Body of pancreas (tissue), 4 donors: ENCODE measurements around the gene KIF6. TPM values are rescaled to one million over a fixed set of nuclear protein-coding genes. Genes with fewer than 3 reads are reported as not detected.

Experiments used
- ATAC-seq: fragments of 150-250 bp; one replicate; pipeline ENCODE4 v1.9.1; 2016
- DNase-seq, 4 donors: peaks; one replicate each; pipeline ENCODE4 v3.0.0-alpha.2; 2019
- H3K27ac ChIP-seq, 4 donors: fragments of 200-600 bp; sonication (generic); 1 replicate in 3 of 4; 2 replicates in 1 of 4; pipeline versions ENCODE4 v1.5.1 to v1.6.1; 2016 to 2019; ENCODE audit warnings: mild to moderate bottlenecking in 1 of 4, mixed read lengths in 1 of 4, moderate library complexity in 1 of 4
- H3K27me3 ChIP-seq, 2 donors: fragments of 200-600 bp; sonication (generic); one replicate each; pipeline ENCODE4 v1.6.0; 2016; ENCODE audit warnings: mild to moderate bottlenecking in 1 of 2
- H3K36me3 ChIP-seq, 2 donors: fragments of 200-600 bp; sonication (generic); replicated peaks in 1 of 2; 2 replicates each; pipeline ENCODE4 v1.5.1; 2016; ENCODE audit warnings: low read depth in 2 of 2; ENCODE audit not compliant: insufficient read depth in 1 of 2
- H3K4me1 ChIP-seq: fragments of 200-600 bp; sonication (generic); one replicate; pipeline ENCODE4 v1.6.0; 2016
- H3K4me3 ChIP-seq, 2 donors: fragments of 200-600 bp; sonication (generic); 1 replicate in 1 of 2; 2 replicates in 1 of 2; pipeline ENCODE4 v1.5.1; 2016 to 2019
- H3K9me3 ChIP-seq, 3 donors: fragments of 200-600 bp; sonication (generic); 1 replicate in 2 of 3; 2 replicates in 1 of 3; pipeline ENCODE4 v1.5.1; 2016
- POLR2A ChIP-seq, 3 donors: fragments of 450-650 bp; IDR thresholded peaks; one replicate each; pipeline ENCODE4 v1.6.1; 2016; ENCODE audit warnings: antibody characterized with exemption in 3 of 3, mild to moderate bottlenecking in 2 of 3
- WGBS, 2 donors: methylation state at CpG; one replicate each; pipeline ENCODE4 v1.1.5; 2017; 5-methylcytosine and 5-hydroxymethylcytosine counted together
- intact Hi-C: fragments of 100-400 bp; cut with DNase I; formaldehyde crosslinking; loops from one replicate; pipeline ENCODE4 v1.15.1; 2023
- total RNA-seq, 2 donors: library from RNA; depleted of rRNA; stranded (reverse); fragments of >200 nt; gene quantifications; one replicate each; pipeline ENCODE4 v1.1.0, GENCODE V29; 2016
- TF ChIP-seq, protein P1 (sequence below), 7 experiments: fragments of 450-650 bp in 4 of 7; fragments of 200-600 bp in 3 of 7; sonication (generic) in 3 of 7; IDR thresholded peaks; one replicate each; pipeline ENCODE4 v1.5.1; 2016 to 2019; ENCODE audit warnings: antibody characterized with exemption in 7 of 7

Gene KIF6
- total RNA-seq, 2 donors from 2014 or later = not detected

DNA sequence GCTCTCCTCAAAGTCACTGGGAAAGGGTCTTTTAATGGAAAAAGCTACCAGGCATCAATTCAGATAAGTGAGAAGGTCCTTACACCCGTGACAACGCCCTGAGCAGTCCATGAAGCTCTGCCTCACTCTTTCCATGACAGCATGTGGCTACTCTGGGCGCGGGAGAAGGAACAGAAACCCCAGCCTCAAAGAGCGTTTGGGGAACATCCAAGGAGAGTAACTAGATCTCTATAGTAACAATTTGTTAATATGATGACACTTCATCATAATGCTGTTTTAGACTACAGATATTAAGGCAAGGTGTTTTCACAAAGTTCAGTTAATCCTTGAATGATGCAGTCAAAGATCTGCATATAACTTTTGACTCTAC, 55.2 kb downstream of the KIF6 start:
- Histone ChIP-seq H3K4me1 (no peaks in the 10 kb centered on the region), H3K9me3 (no peaks in the 10 kb centered on the region), H3K27ac (no peak overlapping the region), H3K27me3 (no peaks in the 10 kb centered on the region), H3K36me3 (no peaks in the 10 kb centered on the region), H3K4me3 (no peak overlapping the region)
- TF ChIP-seq, protein P1, sequence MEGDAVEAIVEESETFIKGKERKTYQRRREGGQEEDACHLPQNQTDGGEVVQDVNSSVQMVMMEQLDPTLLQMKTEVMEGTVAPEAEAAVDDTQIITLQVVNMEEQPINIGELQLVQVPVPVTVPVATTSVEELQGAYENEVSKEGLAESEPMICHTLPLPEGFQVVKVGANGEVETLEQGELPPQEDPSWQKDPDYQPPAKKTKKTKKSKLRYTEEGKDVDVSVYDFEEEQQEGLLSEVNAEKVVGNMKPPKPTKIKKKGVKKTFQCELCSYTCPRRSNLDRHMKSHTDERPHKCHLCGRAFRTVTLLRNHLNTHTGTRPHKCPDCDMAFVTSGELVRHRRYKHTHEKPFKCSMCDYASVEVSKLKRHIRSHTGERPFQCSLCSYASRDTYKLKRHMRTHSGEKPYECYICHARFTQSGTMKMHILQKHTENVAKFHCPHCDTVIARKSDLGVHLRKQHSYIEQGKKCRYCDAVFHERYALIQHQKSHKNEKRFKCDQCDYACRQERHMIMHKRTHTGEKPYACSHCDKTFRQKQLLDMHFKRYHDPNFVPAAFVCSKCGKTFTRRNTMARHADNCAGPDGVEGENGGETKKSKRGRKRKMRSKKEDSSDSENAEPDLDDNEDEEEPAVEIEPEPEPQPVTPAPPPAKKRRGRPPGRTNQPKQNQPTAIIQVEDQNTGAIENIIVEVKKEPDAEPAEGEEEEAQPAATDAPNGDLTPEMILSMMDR (IDR thresholded peaks at IDR 0.05) = no peak
- TF ChIP-seq POLR2A (IDR thresholded peaks at IDR 0.05) = no peak
- intact Hi-C loops = no loop called here
- ATAC-seq (no peak), DNase-seq (no peak)
- 86 to 87% methylated on average over 5 of the region's 5 CpGs for WGBS, 2 donors

DNA sequence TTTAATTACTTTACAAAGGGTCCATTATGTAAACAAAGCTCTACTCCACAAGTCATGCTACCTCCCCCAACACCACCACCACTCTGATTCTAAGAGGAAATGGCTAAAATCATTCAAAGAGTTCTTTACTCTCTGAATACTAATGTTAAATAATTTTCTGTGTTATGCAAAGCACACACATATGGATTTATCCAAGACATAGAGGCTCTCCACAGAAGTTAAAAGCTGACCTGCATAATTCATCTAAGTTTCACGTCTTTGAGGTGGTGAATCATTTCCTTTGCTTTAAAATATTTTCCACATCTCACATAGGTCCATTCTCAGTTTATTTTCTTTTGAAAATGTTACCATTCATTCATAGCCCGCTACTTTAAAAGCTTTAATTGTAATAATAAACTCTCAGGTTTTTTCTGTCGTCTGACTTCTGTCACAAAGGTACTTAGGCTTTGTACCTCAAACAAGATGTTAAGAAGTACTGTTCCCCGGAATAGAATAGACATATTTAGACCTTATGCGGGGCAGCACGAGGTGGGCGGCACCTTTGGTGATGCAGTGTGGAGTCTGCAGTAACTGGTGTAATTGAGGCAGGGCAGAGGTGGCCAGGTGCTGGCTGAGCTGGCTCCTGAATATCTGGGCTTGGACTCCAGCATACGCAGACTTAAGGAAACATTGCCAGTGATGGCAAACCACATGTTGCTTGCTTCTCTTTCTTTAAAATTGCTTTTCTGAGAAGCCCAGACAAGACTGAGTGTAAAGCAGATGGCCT, 55.8 kb downstream of the KIF6 start:
- intact Hi-C loops = no loop called here
- no peak for DNase-seq
- Histone ChIP-seq H3K36me3 (no peaks in the 10 kb centered on the region), H3K27me3 (no peaks in the 10 kb centered on the region), H3K4me3 (no peak overlapping the region), H3K27ac (no peak overlapping the region), H3K9me3 (no peaks in the 10 kb centered on the region), H3K4me1 (no peaks in the 10 kb centered on the region)
- no peak for TF ChIP-seq POLR2A (IDR thresholded peaks at IDR 0.05)
- TF ChIP-seq, protein P1 (IDR thresholded peaks at IDR 0.05) = no peak
- no peak for ATAC-seq
- WGBS, 2 donors = 78 to 84% methylated on average over 7 to 8 of the region's 8 CpGs

DNA sequence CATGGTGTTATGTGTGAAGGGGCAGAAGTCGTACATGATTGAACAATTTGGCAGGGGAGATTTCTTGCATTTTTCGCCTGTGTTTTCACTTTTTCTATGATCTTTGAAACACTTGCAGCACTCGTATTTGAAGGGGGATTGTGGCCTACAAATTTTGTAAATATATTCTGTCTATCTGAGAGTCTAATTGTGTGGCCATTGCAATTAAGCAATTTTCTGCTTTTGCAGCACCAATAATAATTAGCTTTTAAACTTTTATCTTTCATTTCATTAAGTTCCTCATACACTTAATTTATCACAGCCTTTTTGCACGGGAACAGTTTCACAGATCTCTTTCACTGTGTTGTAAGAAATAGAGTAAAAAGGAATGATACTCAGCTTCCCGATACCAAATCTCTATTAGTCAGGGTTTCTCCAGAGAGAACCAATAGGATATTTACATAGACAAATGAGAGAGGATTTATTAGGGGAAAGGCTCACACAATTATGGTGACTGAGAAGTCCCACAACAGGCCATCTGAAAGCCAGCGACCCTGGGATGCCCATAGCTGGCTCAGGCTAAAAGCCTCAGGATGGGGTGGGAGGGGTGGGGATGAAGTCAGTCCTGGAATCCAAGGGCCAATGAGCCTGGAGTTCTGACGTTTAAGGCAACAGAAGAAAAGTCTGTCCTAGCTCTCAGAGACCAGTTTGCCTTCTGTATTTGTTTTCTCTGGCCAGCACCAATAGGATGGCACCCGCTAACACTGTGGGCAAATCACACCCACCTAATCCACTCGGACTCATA, 58.3 kb downstream of the KIF6 start:
- 79 to 83% methylated on average over 9 of the region's 9 CpGs for WGBS, 2 donors
- no peak for ATAC-seq
- intact Hi-C loops = no loop called here

DNA sequence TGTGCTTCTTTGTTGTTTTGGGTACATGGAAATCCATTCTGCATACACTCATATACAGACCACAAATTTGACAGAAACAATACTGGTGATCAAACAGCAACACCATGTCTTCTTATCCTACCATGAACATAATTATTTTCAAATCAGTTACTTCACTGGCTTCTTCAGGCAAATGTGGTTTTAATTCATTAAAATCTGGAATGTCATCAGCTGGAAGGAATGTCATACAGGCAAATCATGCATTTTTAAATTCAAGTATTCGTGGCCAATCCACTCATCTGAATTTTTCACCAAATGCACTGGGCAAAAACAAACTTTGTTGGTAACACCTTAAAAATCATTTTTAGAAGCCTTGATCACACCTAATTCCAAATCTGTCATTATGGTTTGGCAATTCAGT, 59.3 kb downstream of the KIF6 start:
- Histone ChIP-seq H3K36me3 (no peaks in the 10 kb centered on the region), H3K27ac (no peak overlapping the region), H3K4me3 (no peak overlapping the region), H3K27me3 (no peaks in the 10 kb centered on the region), H3K4me1 (no peaks in the 10 kb centered on the region), H3K9me3 (no peaks in the 10 kb centered on the region)
- ATAC-seq (no peak), DNase-seq (no peak)
- WGBS, 2 donors = 52 to 60% methylated on average over 1 of the region's 1 CpG
- TF ChIP-seq POLR2A (IDR thresholded peaks at IDR 0.05) = no peak
- TF ChIP-seq, protein P1 (IDR thresholded peaks at IDR 0.05) = no peak
- intact Hi-C loops = no loop called here

More for the DNA sequence above, 58.3 kb downstream of the KIF6 start:
- no peaks in the 10 kb centered on the region for H3K36me3 ChIP-seq
- TF ChIP-seq POLR2A (IDR thresholded peaks at IDR 0.05) = no peak
- TF ChIP-seq, protein P1 (IDR thresholded peaks at IDR 0.05) = no peak
- no peaks in the 10 kb centered on the region for H3K4me1 ChIP-seq
- H3K4me3 ChIP-seq = no peak overlapping the region
- H3K9me3 ChIP-seq = no peaks in the 10 kb centered on the region
- H3K27me3 ChIP-seq = no peaks in the 10 kb centered on the region
- H3K27ac ChIP-seq = no peak overlapping the region
- DNase-seq = no peak
